K562 (cell line): ENCODE results near the gene PLA1A. TPM values are rescaled to one million over a fixed set of nuclear protein-coding genes. Genes with fewer than 3 reads are reported as not detected.

Source experiments
- ATAC-seq: fragments of 200-7000 bp; cut with Tn5 transposase; 3 replicates; pipeline ENCODE4 v1.9.1; 2020; ENCODE audit warnings: moderate library complexity
- BruUV-seq: library from RNA; stranded (reverse); fragments of 400-500 nt; replicated peaks from 2 replicates; lab custom pipeline; 2021; lab: Mats Ljungman, UMichigan
- CTCF ChIA-PET: fragments of 300-600 bp; formaldehyde crosslinking; extraction: SDS; loops from one replicate; lab custom pipeline; 2021; ENCODE audit warnings: low intra/inter-chr PET ratio; lab: Yijun Ruan, JAX
- POLR2A ChIA-PET: fragments of 300-600, 350-650 bp; sonication (Branson Sonifier 250); formaldehyde crosslinking; extraction: SDS; loops from one replicate; lab custom pipeline; 2021; ENCODE audit warnings: antibody characterized with exemption, inconsistent platforms; lab: Yijun Ruan, JAX
- DNase-seq, 4 experiments: peaks; one replicate each; pipeline versions ENCODE4 v3.0.0 to v3.0.0-alpha.2; 2011 to 2018; ENCODE audit warnings: low spot score in 3 of 4, mixed read lengths in 3 of 4; ENCODE audit errors: extremely low read depth in 1 of 4
- FAIRE-seq: peaks from 2 replicates; lab custom pipeline; 2011; peaks lifted over from hg19 to GRCh38; lab: Jason Lieb, UNC
- H2AFZ ChIP-seq: 2 replicates; pipeline ENCODE4 v1.6.0; 2011; ENCODE audit warnings: low read depth, low read length, control low read depth, inconsistent platforms
- H3K27ac ChIP-seq: fragments of 200-600 bp; 3 replicates; pipeline ENCODE4 v1.8.0; 2011; ENCODE audit warnings: low read depth, mild to moderate bottlenecking, control low read depth, inconsistent platforms, low read length, moderate library complexity, mixed read lengths; ENCODE audit errors: extremely low read depth
- H3K27me3 ChIP-seq, 2 experiments: fragments of 300-600 bp in 1 of 2; 2 replicates in 1 of 2; 3 replicates in 1 of 2; pipeline versions ENCODE4 v1.6.0 to v1.8.0; 2011; ENCODE audit warnings: inconsistent platforms in 2 of 2, low read length in 2 of 2, mild to moderate bottlenecking in 1 of 2, mixed read lengths in 1 of 2, moderate library complexity in 1 of 2; ENCODE audit not compliant: control insufficient read depth in 2 of 2, insufficient read depth in 2 of 2
- H3K36me3 ChIP-seq: fragments of 300-600 bp; 3 replicates; pipeline ENCODE4 v1.8.0; 2011; ENCODE audit warnings: mild to moderate bottlenecking, low read length, inconsistent platforms; ENCODE audit not compliant: control insufficient read depth, insufficient read depth
- H3K4me1 ChIP-seq, 2 experiments: fragments of 200-600 bp in 1 of 2; replicated peaks in 1 of 2; 2 replicates in 1 of 2; 3 replicates in 1 of 2; pipeline versions ENCODE4 v1.5.1 to v1.8.0; 2011; ENCODE audit warnings: inconsistent platforms in 2 of 2, low read length in 2 of 2, mild to moderate bottlenecking in 1 of 2, mixed read lengths in 1 of 2, moderate library complexity in 1 of 2; ENCODE audit not compliant: control insufficient read depth in 2 of 2, insufficient read depth in 2 of 2
- H3K4me2 ChIP-seq: 2 replicates; pipeline ENCODE4 v1.6.1; 2011; ENCODE audit warnings: low read length, control low read depth, inconsistent platforms, mixed read lengths; ENCODE audit not compliant: insufficient read depth
- H3K4me3 ChIP-seq: fragments of 200-600 bp; sonication (generic), shearing (Covaris generic); 2 replicates; pipeline ENCODE4 v1.5.1; 2016; ENCODE audit warnings: control low read depth, inconsistent platforms
- H3K79me2 ChIP-seq: fragments of 200-600 bp; 3 replicates; pipeline ENCODE4 v1.8.0; 2011; ENCODE audit warnings: low read length, inconsistent platforms; ENCODE audit not compliant: control insufficient read depth, insufficient read depth
- H3K9ac ChIP-seq, 2 experiments: 2 replicates each; pipeline versions ENCODE4 v1.6.0 to v1.6.1; 2011; ENCODE audit warnings: low read depth in 2 of 2, low read length in 2 of 2, control low read depth in 1 of 2, inconsistent platforms in 1 of 2, mild to moderate bottlenecking in 1 of 2, mixed read lengths in 1 of 2; ENCODE audit not compliant: insufficient read depth in 1 of 2
- H3K9me1 ChIP-seq: one replicate; pipeline ENCODE4 v1.6.0; 2011; ENCODE audit warnings: inconsistent platforms, mild to moderate bottlenecking, low read length, moderate library complexity; ENCODE audit not compliant: control insufficient read depth, insufficient read depth
- H3K9me3 ChIP-seq: replicated peaks from 2 replicates; pipeline ENCODE4 v1.5.1; 2011; ENCODE audit warnings: low read depth, low read length, inconsistent platforms; ENCODE audit not compliant: control insufficient read depth, insufficient read depth
- H4K20me1 ChIP-seq: replicated peaks from 2 replicates; pipeline ENCODE4 v1.6.1; 2011; ENCODE audit warnings: low read length, inconsistent platforms, mixed read lengths; ENCODE audit not compliant: control insufficient read depth, insufficient read depth
- EZH2 ChIP-seq: IDR thresholded peaks from 2 replicates; pipeline ENCODE4 v1.6.1; 2012; ENCODE audit warnings: low read depth, mild to moderate bottlenecking, inconsistent platforms, low read length, borderline replicate concordance
- FOXJ2 ChIP-seq: fragments of 200-800 bp; sonication (Bioruptor generic); IDR thresholded peaks from 2 replicates; pipeline ENCODE4 v1.6.1; 2016; ENCODE audit warnings: missing genetic modification characterization, missing compliant biosample characterization
- NFYB ChIP-seq: IDR thresholded peaks from 2 replicates; pipeline ENCODE4 v1.6.1; 2011; ENCODE audit warnings: mild to moderate bottlenecking, moderate library complexity; ENCODE audit not compliant: insufficient read length; ENCODE audit errors: extremely low read depth
- OTX1 ChIP-seq: fragments of 450-650 bp; formaldehyde crosslinking; IDR thresholded peaks from 2 replicates; pipeline ENCODE4 v1.4.0; 2022; ENCODE audit warnings: mild to moderate bottlenecking
- PML ChIP-seq: IDR thresholded peaks from 2 replicates; pipeline ENCODE4 v1.6.1; 2012; ENCODE audit warnings: low read length, inconsistent platforms
- SLC30A9 ChIP-seq: fragments of 250-450 bp; sonication (Bioruptor Pico); IDR thresholded peaks from 2 replicates; pipeline ENCODE4 v1.8.0; 2022; ENCODE audit warnings: mild to moderate bottlenecking, moderate library complexity
- TBP ChIP-seq: optimal IDR thresholded peaks from 2 replicates; pipeline ENCODE3; 2011; ENCODE audit warnings: low read depth, low read length, improper control_type of control experiment
- TEAD1 ChIP-seq, 2 experiments: fragments of 450-650 bp in 1 of 2; sonication (generic) in 1 of 2; formaldehyde crosslinking; IDR thresholded peaks; 2 replicates each; pipeline versions ENCODE4 v1.4.0 to v1.8.0; 2020 to 2022; ENCODE audit warnings: mild to moderate bottlenecking in 2 of 2, missing genetic modification reagents in 1 of 2
- XRCC3 ChIP-seq: fragments of 450-650 bp; IDR thresholded peaks from 2 replicates; pipeline ENCODE4 v1.6.1; 2017; ENCODE audit warnings: mild to moderate bottlenecking, moderate library complexity
- ZNF445 ChIP-seq: fragments of 250-450 bp; sonication (Bioruptor Pico); IDR thresholded peaks from 2 replicates; pipeline ENCODE4 v1.4.0; 2020; ENCODE audit warnings: low read depth, mild to moderate bottlenecking, moderate library complexity
- WGBS: fragments of 100-300 bp; shearing (Covaris generic); methylation state at CpG from one replicate; pipeline ENCODE4 v1.1.6; 2016; ENCODE audit warnings: low coverage, mixed read lengths; ENCODE audit not compliant: insufficient coverage; ENCODE audit errors: missing lambda C conversion rate; 5-methylcytosine and 5-hydroxymethylcytosine counted together
- in situ Hi-C: fragments of 300-500 bp; cut with MboI; formaldehyde crosslinking; loops from 4 replicates; pipeline ENCODE4 v1.15.0; 2018; ENCODE audit warnings: inconsistent platforms, mixed read lengths
- intact Hi-C: fragments of 100-400 bp; cut with micrococcal nuclease; formaldehyde crosslinking; loops from 2 replicates; pipeline ENCODE4 v1.14.2; 2022
- polyA plus RNA-seq, 8 experiments: library from polyadenylated mRNA; depleted of rRNA in 4 of 8; stranded (reverse) in 5 of 8; unstranded in 3 of 8; fragments of >200 nt; fragmentation: Nextera tagmentation in 2 of 8; fragmentation: Illumina TruSeq in 1 of 8; extraction: Ambion mirVana in 2 of 8; extraction: Trizol in 1 of 8; gene quantifications; 2 replicates each; pipeline versions ENCODE4 v1.2.1 to v1.2.3, GENCODE V29; 2011 to 2014; ENCODE audit warnings: inconsistent platforms in 1 of 8, missing spikeins in 1 of 8
- total RNA-seq, 7 experiments: library from RNA; depleted of rRNA in 6 of 7; stranded (reverse); fragments of >200 nt in 6 of 7; fragmentation: Illumina TruSeq in 2 of 7; extraction: Trizol in 2 of 7; gene quantifications; 2 replicates each; pipeline versions ENCODE4 v1.2.1 to v1.2.3, GENCODE V29; 2011 to 2021; ENCODE audit warnings: low replicate concordance in 1 of 7
- TF ChIP-seq, protein P1 (sequence below): fragments of 450-650 bp; formaldehyde crosslinking; conservative IDR thresholded peaks from 2 replicates; pipeline ENCODE4 v1.4.0; 2022; ENCODE audit warnings: mild to moderate bottlenecking, missing genetic modification characterization
- TF ChIP-seq, protein P2 (sequence below): fragments of 250-450 bp; sonication (Bioruptor Pico); IDR thresholded peaks from 2 replicates; pipeline ENCODE4 v1.4.0; 2020; ENCODE audit warnings: mild to moderate bottlenecking, moderate library complexity, borderline replicate concordance
- TF ChIP-seq, protein P3 (sequence below): fragments of 250-450 bp; sonication (Bioruptor Pico); IDR thresholded peaks from 2 replicates; pipeline ENCODE4 v1.8.0; 2022; ENCODE audit warnings: moderate library complexity, mild to moderate bottlenecking, inconsistent platforms

Gene PLA1A
- total and polyA plus RNA-seq, 9 of the 15 experiments (the other 6 are each of a cell fraction or from before 2014, with no cell fraction given), result not detected

DNA sequence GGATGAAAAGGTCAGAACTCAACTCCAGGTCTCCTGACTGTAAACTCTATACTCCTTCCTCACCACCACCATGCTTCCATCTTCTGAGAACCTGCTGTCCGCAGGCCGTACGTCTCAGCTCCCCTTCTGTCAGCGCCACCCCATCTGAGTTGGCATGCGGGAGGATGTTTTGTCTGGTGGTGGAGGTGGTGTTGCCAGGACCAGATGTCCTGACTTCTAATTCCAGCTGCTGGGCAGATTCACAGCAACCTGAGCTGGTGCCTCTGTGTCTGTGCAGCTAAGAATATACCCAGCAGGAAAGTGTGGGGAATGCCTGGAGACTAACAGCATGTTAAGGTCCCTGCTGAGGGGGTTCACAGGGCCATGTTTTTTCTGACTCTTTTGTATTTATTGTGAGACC lies 23.2 kb downstream of the PLA1A start:
- Histone ChIP-seq H2AFZ (no peak overlapping the region), H3K9ac (no peak overlapping the region), H3K4me1 (peaks cover 0 to 8% of the 10 kb centered on the region in 2 experiments; a peak in 4 of 5 replicates), H3K9me3 (no peaks in the 10 kb centered on the region), H3K4me2 (no peak overlapping the region), H3K36me3 (no peaks in the 10 kb centered on the region), H4K20me1 (no peaks in the 10 kb centered on the region), H3K79me2 (no peaks in the 10 kb centered on the region), H3K27ac (no peak overlapping the region), H3K9me1 (no peaks in the 10 kb centered on the region), H3K4me3 (no peak overlapping the region), H3K27me3 (no peaks in the 10 kb centered on the region)
- intact Hi-C loops (no loop called here), in situ Hi-C loops (no loop called here)
- ChIA-PET POLR2A (interaction anchor here (0.7 to 1.4 kb wide), 3 partner anchors 8 to 42 kb away, joined by 3 to 5 read pairs (median 3); no protein-coding TSS in a partner anchor), CTCF (no interaction called here)
- ATAC-seq (no peak), FAIRE-seq (no peak), DNase-seq (no peak)
- no TSS peak for BruUV-seq
- WGBS, result 87% methylated on average over 4 of the region's 5 CpGs
- TF ChIP-seq XRCC3, result no peak
- no peak for TF ChIP-seq TEAD1 (CRISPR knock-in tag; IDR thresholded peaks at IDR 0.05)
- TF ChIP-seq TBP, result no peak
- no peak for TF ChIP-seq EZH2
- no peak for TF ChIP-seq NFYB
- TF ChIP-seq ZNF445 (CRISPR knock-in tag), result no peak
- TF ChIP-seq FOXJ2, result no peak
- TF ChIP-seq, protein P1, sequence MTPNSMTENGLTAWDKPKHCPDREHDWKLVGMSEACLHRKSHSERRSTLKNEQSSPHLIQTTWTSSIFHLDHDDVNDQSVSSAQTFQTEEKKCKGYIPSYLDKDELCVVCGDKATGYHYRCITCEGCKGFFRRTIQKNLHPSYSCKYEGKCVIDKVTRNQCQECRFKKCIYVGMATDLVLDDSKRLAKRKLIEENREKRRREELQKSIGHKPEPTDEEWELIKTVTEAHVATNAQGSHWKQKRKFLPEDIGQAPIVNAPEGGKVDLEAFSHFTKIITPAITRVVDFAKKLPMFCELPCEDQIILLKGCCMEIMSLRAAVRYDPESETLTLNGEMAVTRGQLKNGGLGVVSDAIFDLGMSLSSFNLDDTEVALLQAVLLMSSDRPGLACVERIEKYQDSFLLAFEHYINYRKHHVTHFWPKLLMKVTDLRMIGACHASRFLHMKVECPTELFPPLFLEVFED (CRISPR knock-in tag), result no peak
- TF ChIP-seq OTX1 (CRISPR knock-in tag), result no peak
- no peak for TF ChIP-seq SLC30A9 (CRISPR knock-in tag)
- TF ChIP-seq, protein P2, sequence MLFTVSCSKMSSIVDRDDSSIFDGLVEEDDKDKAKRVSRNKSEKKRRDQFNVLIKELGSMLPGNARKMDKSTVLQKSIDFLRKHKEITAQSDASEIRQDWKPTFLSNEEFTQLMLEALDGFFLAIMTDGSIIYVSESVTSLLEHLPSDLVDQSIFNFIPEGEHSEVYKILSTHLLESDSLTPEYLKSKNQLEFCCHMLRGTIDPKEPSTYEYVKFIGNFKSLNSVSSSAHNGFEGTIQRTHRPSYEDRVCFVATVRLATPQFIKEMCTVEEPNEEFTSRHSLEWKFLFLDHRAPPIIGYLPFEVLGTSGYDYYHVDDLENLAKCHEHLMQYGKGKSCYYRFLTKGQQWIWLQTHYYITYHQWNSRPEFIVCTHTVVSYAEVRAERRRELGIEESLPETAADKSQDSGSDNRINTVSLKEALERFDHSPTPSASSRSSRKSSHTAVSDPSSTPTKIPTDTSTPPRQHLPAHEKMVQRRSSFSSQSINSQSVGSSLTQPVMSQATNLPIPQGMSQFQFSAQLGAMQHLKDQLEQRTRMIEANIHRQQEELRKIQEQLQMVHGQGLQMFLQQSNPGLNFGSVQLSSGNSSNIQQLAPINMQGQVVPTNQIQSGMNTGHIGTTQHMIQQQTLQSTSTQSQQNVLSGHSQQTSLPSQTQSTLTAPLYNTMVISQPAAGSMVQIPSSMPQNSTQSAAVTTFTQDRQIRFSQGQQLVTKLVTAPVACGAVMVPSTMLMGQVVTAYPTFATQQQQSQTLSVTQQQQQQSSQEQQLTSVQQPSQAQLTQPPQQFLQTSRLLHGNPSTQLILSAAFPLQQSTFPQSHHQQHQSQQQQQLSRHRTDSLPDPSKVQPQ (CRISPR knock-in tag), result no peak
- no peak for TF ChIP-seq PML
- TF ChIP-seq, protein P3, sequence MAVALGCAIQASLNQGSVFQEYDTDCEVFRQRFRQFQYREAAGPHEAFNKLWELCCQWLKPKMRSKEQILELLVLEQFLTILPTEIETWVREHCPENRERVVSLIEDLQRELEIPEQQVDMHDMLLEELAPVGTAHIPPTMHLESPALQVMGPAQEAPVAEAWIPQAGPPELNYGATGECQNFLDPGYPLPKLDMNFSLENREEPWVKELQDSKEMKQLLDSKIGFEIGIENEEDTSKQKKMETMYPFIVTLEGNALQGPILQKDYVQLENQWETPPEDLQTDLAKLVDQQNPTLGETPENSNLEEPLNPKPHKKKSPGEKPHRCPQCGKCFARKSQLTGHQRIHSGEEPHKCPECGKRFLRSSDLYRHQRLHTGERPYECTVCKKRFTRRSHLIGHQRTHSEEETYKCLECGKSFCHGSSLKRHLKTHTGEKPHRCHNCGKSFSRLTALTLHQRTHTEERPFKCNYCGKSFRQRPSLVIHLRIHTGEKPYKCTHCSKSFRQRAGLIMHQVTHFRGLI (CRISPR knock-in tag), result no peak
